ENCODE measurements around the gene MRRF.
A peak's percentile ranks its signal among the peaks of the same experiment; 100 is the strongest.

Gene MRRF

DNA sequence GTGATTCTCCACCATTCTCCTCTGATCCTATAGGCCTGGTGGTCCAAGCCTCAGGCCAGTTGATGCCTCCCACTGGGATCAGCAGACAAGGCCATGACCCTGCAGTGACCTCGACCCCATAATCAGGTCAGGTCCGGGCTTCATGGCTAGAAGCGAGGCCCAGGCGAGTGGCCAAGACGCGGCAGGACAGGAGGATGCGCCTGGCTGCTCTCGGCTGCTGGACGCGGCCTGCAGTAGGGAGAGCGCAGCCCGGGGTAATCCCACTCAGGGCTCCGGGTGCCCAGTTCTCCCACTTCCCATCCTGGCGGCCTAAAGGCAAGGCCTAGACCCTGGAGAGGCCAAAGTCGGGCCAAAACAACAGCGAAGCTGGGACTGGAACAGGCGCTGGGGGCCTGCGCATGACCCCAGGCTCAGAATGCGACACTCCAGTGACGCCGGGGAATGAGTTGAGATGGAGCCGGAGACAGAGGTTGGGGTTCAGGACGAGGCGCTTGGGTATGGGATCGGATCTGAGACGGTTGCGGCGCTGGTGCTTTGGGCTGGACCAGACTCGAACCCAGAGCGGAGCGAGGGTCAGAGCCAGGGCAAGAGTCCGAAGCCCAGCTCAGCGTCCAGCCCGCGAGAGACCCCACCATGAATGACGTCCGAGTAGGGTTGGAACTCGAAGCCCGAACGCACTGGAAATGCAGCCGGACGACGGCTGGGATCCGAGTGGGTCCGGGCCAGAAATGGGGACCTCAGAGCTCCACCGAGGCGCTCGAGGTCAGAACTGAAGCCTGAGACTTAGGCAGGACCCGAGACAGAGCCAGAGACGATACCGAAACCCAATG, 39.2 kb upstream of the MRRF start:
- Mint-ChIP-seq H3K4me3 (no peak overlapping the region), H3K4me1 (ENCODE audit: low read depth) (peaks cover 8% of the 10 kb centered on the region), H3K27me3 (peaks cover 66% of the 10 kb centered on the region), H3K27ac (no peak overlapping the region), H3K9me3 (no peaks in the 10 kb centered on the region), H3K36me3 (ENCODE audit: low read depth) (no peaks in the 10 kb centered on the region)
- no peak for DNase-seq

DNA sequence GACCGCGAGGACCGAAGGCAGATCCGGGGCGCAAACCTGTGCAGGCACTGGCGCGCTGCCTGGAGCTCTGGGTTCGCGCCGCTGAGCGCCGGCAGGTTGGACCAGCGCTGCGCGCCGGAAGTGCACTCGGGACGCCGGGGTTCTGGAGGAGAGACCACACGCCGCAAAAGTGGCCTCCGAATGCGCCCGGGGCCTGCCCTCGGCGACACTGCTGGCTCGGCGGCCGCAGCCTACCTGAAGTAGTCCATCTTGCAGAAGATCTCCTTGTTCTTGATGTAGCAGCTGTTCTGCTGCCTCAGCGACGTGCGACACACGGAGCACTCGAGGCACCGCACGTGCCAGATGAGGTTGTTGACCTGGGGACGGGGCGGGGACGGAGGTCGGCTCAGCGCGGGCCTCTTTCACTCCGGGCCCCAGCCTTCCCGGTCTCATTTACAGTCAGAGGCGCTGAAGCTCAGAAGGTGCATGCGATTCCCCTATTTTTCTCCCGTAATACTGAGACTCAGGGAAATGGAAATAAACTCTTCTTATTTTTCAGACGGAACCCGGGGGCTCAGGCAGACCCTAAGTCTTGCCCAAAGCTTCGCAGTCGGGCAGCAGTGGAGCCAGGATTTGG, 38.4 kb upstream of the MRRF start:
- Mint-ChIP-seq H3K36me3 (ENCODE audit: low read depth) (no peaks in the 10 kb centered on the region), H3K4me3 (no peak overlapping the region), H3K27ac (no peak overlapping the region), H3K4me1 (ENCODE audit: low read depth) (peaks cover 8% of the 10 kb centered on the region), H3K27me3 (peaks cover 60% of the 10 kb centered on the region), H3K9me3 (no peaks in the 10 kb centered on the region)
- no peak for DNase-seq

DNA sequence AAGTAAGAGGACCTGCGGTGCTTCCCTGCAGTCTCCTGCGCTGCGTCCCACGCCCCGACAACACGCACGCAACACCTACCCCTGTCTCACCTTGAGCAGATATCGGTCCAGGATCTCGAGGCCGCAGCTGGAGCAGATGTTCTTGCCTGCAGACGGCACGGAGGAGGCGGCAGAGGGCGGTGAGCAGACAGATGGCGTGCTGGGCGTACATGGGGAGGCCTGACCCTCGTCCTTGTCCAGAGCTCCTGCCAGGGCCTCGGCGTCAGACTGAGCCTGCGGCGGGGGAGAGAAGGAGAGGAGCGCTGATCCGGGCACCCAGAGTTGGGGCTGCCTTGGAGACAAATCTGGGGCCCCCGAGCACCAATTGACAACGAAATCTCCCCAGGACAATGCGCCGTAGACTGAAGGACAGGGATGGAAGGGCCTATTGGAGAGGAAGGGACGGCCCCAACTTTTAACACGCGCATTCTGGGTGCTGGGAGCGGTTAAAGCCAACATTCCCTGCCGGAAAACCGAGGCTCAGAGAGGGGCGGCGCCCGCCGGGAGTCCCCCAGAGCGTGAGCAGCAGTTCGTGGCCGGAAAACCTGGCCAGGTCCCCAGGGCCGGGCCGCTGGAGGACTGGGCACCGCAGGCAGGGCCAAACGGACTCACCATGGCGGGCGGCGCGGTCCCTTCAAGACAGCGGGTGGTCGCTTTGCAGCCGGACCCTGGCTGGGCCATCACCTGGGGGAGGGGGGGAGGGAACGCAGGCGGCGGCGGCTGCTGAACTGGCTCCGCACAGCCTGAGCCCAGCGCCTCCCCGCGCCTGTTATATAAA, 37.7 kb upstream of the MRRF start:
- H3K4me1 Mint-ChIP-seq (ENCODE audit: low read depth): peaks cover 8% of the 10 kb centered on the region
- no peaks in the 10 kb centered on the region for H3K9me3 Mint-ChIP-seq
- H3K36me3 Mint-ChIP-seq (ENCODE audit: low read depth): no peaks in the 10 kb centered on the region
- no peak overlapping the region for H3K27ac Mint-ChIP-seq
- H3K27me3 Mint-ChIP-seq: peaks cover 58% of the 10 kb centered on the region
- DNase-seq: no peak
- H3K4me3 Mint-ChIP-seq: no peak overlapping the region

DNA sequence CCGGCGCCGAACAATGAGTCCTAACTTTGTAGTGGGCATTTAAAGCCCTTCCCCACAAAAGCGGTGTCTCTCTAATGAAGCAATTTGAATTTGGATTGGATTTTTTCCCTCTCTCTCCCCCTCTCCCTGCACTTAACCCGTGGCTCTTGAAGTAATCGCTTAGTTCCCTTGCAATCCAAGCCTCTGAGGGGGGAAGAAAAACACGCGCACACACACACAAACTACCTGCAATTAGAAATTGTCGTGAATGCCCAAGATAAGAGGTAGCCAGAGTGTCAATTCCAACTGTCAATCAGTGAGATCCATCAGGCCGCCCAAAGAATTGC, 37.1 kb upstream of the MRRF start:
- no peak for DNase-seq
- Mint-ChIP-seq H3K4me3 (peak overlapping the region; percentile 5), H3K36me3 (ENCODE audit: low read depth) (no peaks in the 10 kb centered on the region), H3K4me1 (ENCODE audit: low read depth) (peaks cover 8% of the 10 kb centered on the region), H3K9me3 (no peaks in the 10 kb centered on the region), H3K27ac (no peak overlapping the region), H3K27me3 (peaks cover 54% of the 10 kb centered on the region)

DNA sequence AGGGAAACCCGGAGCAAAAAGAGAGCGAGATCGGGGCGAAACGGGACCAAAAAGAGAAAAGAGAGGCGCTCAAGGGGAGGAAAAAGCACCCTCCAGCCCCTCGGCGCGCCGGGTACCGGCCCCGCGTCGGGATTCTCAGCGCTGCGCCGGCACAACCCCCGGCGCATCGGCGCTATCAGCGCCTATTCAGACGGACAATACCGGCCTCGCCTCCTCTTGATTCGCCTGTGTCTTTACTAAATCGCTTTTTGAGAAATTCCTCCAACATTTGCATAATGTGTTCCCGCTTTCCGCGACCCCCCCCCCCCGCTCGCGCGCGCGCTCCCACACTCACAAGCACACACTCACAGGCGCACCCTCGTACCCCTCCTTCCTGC, 36.5 kb upstream of the MRRF start:
- DNase-seq: no peak
- Mint-ChIP-seq H3K4me1 (ENCODE audit: low read depth) (peaks cover 3% of the 10 kb centered on the region), H3K4me3 (peak overlapping the region; percentile 51), H3K36me3 (ENCODE audit: low read depth) (no peaks in the 10 kb centered on the region), H3K27ac (no peak overlapping the region), H3K9me3 (no peaks in the 10 kb centered on the region), H3K27me3 (peaks cover 47% of the 10 kb centered on the region)

DNA sequence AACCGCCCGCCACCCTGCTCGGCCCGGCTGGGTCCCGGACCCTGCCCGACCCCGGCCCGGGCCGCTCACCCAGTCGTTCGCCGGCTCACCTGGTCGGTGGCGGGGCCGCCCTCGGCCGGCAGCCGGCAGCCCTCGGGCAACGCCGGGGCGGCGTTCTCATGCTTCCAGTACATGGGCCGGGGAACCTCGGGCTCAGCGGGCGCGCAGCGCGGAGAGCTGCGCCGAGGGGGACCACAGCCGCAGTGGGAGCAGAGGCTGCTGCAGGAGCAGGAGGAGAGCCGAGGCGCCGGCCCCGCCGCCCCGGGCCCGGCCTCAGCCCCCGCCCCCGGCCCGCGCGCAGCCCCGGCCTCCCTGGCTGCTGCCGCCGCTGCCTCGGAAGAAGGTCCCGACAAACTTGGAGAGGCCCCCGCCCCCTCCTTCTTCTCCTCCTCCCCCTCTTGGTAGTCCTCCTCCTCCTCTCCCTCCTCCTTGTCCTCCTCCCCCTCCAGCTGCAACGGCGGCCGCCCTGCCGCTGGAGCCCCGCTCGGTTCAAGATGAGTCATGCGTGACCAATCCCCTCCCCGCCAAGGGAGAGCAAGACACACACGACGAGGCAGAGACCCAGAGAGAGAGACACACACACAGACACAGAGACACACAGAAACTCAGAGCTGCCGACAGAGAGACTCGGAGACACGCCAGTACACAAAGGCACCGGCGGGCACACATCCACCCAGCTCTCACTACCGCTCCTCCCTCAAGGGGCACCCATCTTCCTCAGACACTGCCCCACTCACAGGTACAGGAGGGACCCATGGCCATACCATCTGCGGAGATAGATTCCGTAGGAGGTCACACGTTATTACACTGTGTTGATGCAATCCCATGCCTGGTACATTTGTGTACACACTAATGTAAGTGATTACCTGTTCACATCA, 35.9 kb upstream of the MRRF start, which contains the start of gene LHX6:
Gene LHX6, minus strand, starts transcription at position 390 of the 917 bp plus-strand sequence. Its CDS starts 217 bp downstream, at position 173.
- no peaks in the 10 kb centered on the region for H3K36me3 Mint-ChIP-seq (ENCODE audit: low read depth)
- no peaks in the 10 kb centered on the region for H3K9me3 Mint-ChIP-seq
- no peak for DNase-seq
- peak within 1 kb of the TSS; percentile 51 for H3K4me3 Mint-ChIP-seq
- H3K27ac Mint-ChIP-seq: no peak within 1 kb of the TSS
- H3K27me3 Mint-ChIP-seq: peaks cover 41% of the 10 kb centered on the region
- peaks cover 3% of the 10 kb centered on the region for H3K4me1 Mint-ChIP-seq (ENCODE audit: low read depth)

DNA sequence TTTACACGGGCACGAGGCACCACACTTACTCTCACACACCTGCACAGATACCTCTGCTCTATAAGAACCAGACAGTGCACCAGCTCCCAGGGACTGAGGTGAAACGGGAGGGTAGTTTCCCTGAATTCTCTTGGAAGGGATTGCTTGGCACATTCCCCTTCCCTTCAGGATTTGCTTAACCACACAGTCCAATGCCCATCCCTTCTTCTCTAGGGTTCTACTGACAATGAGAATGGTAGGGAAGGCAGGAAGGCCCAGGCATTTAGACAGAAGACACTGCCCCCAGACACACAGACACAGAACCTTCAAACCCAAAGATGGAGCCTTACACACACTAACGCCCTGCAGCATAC, 35.2 kb upstream of the MRRF start:
- Mint-ChIP-seq H3K36me3 (ENCODE audit: low read depth) (no peaks in the 10 kb centered on the region), H3K27ac (no peak overlapping the region), H3K27me3 (peaks cover 37% of the 10 kb centered on the region), H3K4me1 (ENCODE audit: low read depth) (peaks cover 3% of the 10 kb centered on the region), H3K9me3 (no peaks in the 10 kb centered on the region), H3K4me3 (no peak overlapping the region)
- DNase-seq: no peak

DNA sequence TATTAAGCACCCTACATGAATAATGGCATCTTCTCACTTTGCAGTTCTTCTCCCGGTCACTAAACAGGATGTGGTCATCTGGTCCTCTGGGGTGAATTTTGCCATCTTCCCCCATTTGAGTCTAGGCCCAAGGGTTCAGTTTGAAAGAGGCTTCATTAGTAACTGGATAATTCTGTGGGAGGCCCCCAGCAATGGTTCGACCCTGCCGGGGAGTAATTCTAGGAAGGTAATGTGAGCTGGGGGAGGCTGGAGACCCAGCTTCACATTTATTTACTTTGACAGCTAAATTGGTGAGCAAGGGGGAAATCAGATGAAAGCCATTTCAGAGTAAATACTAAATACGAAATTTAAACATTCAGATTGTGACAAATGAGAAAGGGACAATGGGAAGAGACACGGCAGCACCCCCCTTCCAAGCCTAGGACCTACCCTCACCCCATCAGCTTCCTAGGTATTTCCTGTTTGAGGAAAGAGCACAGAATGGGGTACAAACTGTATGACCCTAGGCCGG, 31.8 kb upstream of the MRRF start:
- no peak for DNase-seq
- H3K27me3 Mint-ChIP-seq: peaks cover 10% of the 10 kb centered on the region
- no peaks in the 10 kb centered on the region for H3K4me1 Mint-ChIP-seq (ENCODE audit: low read depth)
- no peaks in the 10 kb centered on the region for H3K9me3 Mint-ChIP-seq
- H3K4me3 Mint-ChIP-seq: no peak overlapping the region
- H3K27ac Mint-ChIP-seq: no peak overlapping the region
- no peaks in the 10 kb centered on the region for H3K36me3 Mint-ChIP-seq (ENCODE audit: low read depth)

DNA sequence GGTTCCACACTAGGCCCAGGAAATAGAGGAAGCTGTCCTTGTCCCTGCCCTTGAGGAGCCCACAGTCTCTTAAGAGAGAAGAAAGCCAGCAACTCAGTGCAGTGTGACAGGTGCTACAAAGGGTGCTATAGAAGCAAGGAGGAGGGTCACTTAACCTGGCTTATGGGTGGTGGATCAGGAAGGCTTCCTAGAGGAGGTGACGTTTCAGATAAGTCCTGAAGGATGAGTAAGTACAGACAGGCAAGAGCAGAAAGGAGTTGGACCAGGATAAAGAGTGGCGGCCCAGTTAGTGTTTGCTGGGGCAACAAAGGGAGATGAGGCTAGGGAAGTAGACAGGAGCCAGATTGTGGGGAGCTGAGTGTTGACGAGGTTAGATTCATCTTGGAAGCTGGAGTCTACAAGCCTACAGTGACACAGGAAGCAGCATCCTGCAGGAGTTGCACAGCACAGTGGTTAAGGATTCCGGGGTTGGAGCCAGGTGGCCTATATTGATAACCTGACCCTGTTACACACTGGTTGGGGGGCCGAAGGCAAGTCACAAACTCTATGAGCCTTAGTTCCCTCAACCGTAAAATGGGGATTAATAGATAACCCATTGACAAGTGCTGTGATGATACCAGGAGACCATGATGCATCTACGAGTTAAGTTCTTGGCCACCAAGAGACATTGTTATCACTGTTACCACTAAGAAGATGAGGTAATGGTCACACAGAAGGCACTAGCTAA, 30.5 kb upstream of the MRRF start:
- Mint-ChIP-seq H3K27ac (no peak overlapping the region), H3K36me3 (ENCODE audit: low read depth) (peaks cover 12% of the 10 kb centered on the region), H3K4me1 (ENCODE audit: low read depth) (no peaks in the 10 kb centered on the region), H3K27me3 (peaks cover 6% of the 10 kb centered on the region), H3K9me3 (no peaks in the 10 kb centered on the region), H3K4me3 (no peak overlapping the region)
- DNase-seq: no peak

DNA sequence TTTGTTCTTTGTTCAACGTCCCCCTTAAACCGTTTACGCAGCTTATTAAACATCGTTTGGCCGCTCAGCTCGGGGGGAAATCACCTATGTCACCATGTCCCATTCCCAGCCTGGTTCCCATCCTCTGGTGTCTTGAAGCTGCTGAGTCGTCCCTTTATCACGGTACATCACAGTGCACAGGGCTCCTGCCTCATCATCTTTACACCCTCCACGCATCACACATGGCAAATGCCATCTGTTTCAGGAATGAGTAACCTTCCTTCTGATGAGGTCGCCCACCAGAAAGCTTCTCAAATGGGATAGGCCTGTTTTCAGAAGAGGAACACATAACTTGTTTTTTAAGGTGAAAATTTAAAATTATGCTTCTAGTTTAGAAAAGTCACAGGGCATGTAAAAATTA, 28.0 kb upstream of the MRRF start:
- peaks cover 4% of the 10 kb centered on the region for H3K27me3 Mint-ChIP-seq
- no peak for DNase-seq
- H3K4me3 Mint-ChIP-seq: no peak overlapping the region
- H3K27ac Mint-ChIP-seq: no peak overlapping the region
- no peaks in the 10 kb centered on the region for H3K4me1 Mint-ChIP-seq (ENCODE audit: low read depth)
- no peaks in the 10 kb centered on the region for H3K9me3 Mint-ChIP-seq
- peaks cover 36% of the 10 kb centered on the region for H3K36me3 Mint-ChIP-seq (ENCODE audit: low read depth)

DNA sequence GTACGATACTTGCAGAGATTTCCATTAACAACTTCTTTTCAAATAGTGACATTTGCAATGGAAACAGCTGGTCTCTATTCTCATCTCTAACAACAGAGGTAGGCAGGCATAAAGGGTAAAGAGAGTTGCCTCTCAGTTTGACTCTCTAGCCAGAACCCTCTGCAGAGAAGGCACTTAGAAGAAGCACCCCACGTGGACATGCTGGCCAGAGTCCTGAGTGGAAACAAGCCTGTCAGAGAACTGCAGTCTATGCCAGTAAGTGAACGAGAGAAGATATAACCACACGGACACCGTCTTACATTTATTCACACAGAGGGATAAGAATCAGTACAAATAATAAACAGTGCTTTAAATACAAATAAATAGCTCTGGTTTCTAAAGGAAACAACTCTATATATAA, 25.0 kb upstream of the MRRF start:
- no peaks in the 10 kb centered on the region for H3K9me3 Mint-ChIP-seq
- no peak for DNase-seq
- H3K36me3 Mint-ChIP-seq (ENCODE audit: low read depth): peaks cover 65% of the 10 kb centered on the region
- H3K27me3 Mint-ChIP-seq: no peaks in the 10 kb centered on the region
- H3K4me3 Mint-ChIP-seq: no peak overlapping the region
- no peak overlapping the region for H3K27ac Mint-ChIP-seq
- H3K4me1 Mint-ChIP-seq (ENCODE audit: low read depth): no peaks in the 10 kb centered on the region

DNA sequence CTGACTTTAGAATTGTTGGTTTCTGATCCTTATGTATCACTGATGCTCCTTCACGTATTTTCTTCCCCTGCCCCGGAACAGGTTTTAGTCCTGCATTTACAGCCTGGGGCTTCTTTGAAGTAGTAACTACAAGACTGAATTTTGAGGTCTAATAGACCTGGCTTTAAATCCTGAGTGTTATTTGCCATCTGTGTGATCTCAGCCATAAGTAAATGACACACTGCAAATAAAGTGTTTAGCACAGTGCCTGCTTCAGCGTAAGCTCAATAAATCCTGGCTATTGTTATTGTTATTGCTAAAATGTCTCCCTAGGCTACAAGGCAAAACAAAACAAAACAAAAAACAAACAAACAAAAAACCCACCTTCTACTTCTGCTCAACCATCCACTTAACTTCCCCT, 20.3 kb upstream of the MRRF start:
- H3K27ac Mint-ChIP-seq: no peak overlapping the region

DNA sequence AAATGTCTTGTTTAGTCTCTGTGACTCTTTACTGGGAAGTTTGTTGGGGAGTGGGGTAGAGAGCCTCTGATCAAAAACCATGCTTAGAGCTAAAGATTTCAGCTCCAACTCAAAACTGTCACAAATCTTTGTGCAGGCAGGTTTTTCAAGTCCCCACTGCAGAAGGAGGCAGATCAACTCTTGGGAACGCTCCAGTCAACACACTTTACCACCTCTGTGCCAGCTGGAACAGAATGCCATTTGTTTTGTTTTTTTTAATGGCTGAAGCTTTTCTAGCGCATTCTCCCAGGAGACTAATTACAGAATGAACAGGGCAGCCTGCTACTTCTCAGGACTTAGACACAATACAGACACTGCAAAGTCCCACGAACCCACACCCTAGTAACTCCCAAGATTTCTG, 18.0 kb upstream of the MRRF start:
- Mint-ChIP-seq H3K4me1 (ENCODE audit: low read depth) (no peaks in the 10 kb centered on the region), H3K4me3 (no peak overlapping the region), H3K27ac (no peak overlapping the region), H3K27me3 (no peaks in the 10 kb centered on the region), H3K9me3 (no peaks in the 10 kb centered on the region), H3K36me3 (ENCODE audit: low read depth) (peaks cover 84% of the 10 kb centered on the region)
- DNase-seq: no peak

More for the DNA sequence above, 20.3 kb upstream of the MRRF start:
- H3K27me3 Mint-ChIP-seq: no peaks in the 10 kb centered on the region
- H3K9me3 Mint-ChIP-seq: no peaks in the 10 kb centered on the region
- H3K4me3 Mint-ChIP-seq: no peak overlapping the region
- no peaks in the 10 kb centered on the region for H3K4me1 Mint-ChIP-seq (ENCODE audit: low read depth)
- H3K36me3 Mint-ChIP-seq (ENCODE audit: low read depth): peaks cover 85% of the 10 kb centered on the region
- DNase-seq: no peak

All from activated T-cell treated with anti-CD3 and anti-CD28 coated beads, Interleukin-2, amount 50 U/mL, for 24 hours (primary cell).